Tibial artery (tissue), 4 donors: ENCODE measurements around the gene TMEM255B.

ENCODE experiments used
- DNase-seq, 2 donors: peaks; one replicate each; pipeline ENCODE4 v3.0.0-alpha.2; 2019
- H3K27ac ChIP-seq, 2 donors: fragments of 200-600 bp; sonication (generic) in 1 of 2; 1 replicate in 1 of 2; 2 replicates in 1 of 2; pipeline ENCODE4 v1.5.1; 2018 to 2019; ENCODE audit warnings: mild to moderate bottlenecking in 1 of 2
- H3K27me3 ChIP-seq, 2 donors: fragments of 200-600 bp; sonication (generic) in 1 of 2; one replicate each; pipeline versions ENCODE4 v1.5.1 to v1.6.0; 2016 to 2019
- H3K36me3 ChIP-seq, 3 donors: fragments of 200-600 bp; sonication (generic) in 2 of 3; one replicate each; pipeline ENCODE4 v1.5.1; 2016 to 2019; ENCODE audit warnings: mild to moderate bottlenecking in 2 of 3
- H3K4me1 ChIP-seq, 4 donors: fragments of 200-600 bp; sonication (generic) in 2 of 4; 1 replicate in 3 of 4; 2 replicates in 1 of 4; pipeline ENCODE4 v1.5.1; 2016 to 2019
- H3K4me3 ChIP-seq, 2 donors: fragments of 200-600 bp; sonication (generic) in 1 of 2; 1 replicate in 1 of 2; 2 replicates in 1 of 2; pipeline ENCODE4 v1.5.1; 2018 to 2019; ENCODE audit warnings: mild to moderate bottlenecking in 2 of 2
- H3K9me3 ChIP-seq, 3 donors: fragments of 200-600 bp; sonication (generic) in 1 of 3; one replicate each; pipeline ENCODE4 v1.5.1; 2016 to 2019
- CTCF ChIP-seq, 2 experiments: fragments of 200-600 bp in 1 of 2; fragments of 450-650 bp in 1 of 2; IDR thresholded peaks; one replicate each; pipeline ENCODE4 v1.5.1; 2017 to 2019; ENCODE audit warnings: antibody characterized with exemption in 2 of 2, mild to moderate bottlenecking in 1 of 2, moderate library complexity in 1 of 2
- intact Hi-C: fragments of 100-400 bp; cut with DNase I; formaldehyde crosslinking; loops from one replicate; pipeline ENCODE4 v1.15.0; 2023; ENCODE audit warnings: low total_unique reads

The TMEM255B gene

DNA sequence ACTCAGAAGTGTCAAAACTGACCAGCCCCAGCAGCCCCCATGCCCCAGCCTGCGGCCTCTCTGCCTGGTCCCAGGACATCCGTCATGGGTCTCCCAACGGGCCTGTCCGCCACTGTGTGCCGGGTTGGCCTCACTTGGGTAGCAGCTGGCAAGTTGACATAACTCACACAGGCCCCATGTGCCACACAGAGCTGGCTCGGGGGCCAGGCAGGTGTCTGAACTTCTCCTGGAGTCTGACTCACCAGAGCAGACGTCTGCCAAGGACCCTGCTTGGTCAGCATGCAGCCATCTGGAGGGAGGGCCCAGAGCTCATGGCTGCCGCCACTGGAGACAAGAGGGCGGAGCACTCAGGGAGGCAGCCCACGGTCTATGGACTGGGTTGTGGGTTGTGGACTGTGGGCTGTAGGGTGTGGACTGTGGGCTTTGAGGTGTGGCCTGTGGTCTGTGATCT, 32.0 kb upstream of the TMEM255B start:
- intact Hi-C loops, result no loop called here
- peaks cover 0 to 18% (median 7%) of the 10 kb centered on the region in 4 donors for H3K4me1 ChIP-seq
- no peak for DNase-seq
- H3K4me3 ChIP-seq, result no peak overlapping the region
- no peaks in the 10 kb centered on the region for H3K36me3 ChIP-seq
- H3K27ac ChIP-seq, result no peak overlapping the region
- no peak for TF ChIP-seq CTCF (IDR thresholded peaks at IDR 0.05)
- no peaks in the 10 kb centered on the region for H3K9me3 ChIP-seq
- peaks cover 0 to 19% of the 10 kb centered on the region in 2 donors for H3K27me3 ChIP-seq

DNA sequence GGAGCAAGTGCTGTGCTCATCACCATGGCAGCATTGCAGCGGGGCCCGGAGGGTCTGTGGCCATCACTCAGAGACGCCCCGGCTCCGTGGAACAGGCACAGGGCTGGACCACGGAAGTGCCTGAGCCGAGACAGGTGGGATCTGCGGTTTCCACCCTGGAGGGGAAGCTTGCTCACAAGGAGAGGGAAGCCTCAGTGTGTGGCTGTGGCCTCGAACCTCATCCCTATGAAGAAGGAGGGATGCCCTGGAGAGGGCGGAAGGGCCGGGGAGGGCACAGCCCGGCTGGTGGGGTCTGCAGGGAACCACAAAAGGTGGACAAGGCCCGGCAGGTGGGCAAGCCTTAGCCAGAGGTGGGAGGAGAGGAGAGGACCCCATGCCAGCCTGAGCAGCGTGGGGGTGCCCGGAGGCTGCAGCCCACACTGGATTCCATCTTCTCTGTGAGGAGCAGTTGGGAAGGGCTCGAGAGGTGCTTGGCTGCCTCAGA, 30.4 kb upstream of the TMEM255B start:
- no peak for TF ChIP-seq CTCF (IDR thresholded peaks at IDR 0.05)
- no peaks in the 10 kb centered on the region for H3K9me3 ChIP-seq
- H3K36me3 ChIP-seq, result no peaks in the 10 kb centered on the region
- intact Hi-C loops, result no loop called here
- peaks cover 0 to 19% of the 10 kb centered on the region in 2 donors for H3K27me3 ChIP-seq
- H3K4me3 ChIP-seq, result no peak overlapping the region
- H3K27ac ChIP-seq, result no peak overlapping the region
- no peak for DNase-seq
- H3K4me1 ChIP-seq, result peaks cover 0 to 18% (median 7%) of the 10 kb centered on the region in 4 donors

GRCh38 chr13:113729187-113730019, 29.6 kb upstream of the TMEM255B start:
- no peak overlapping the region for H3K4me3 ChIP-seq
- peaks cover 0 to 16% (median 7%) of the 10 kb centered on the region in 4 donors for H3K4me1 ChIP-seq
- no peak for TF ChIP-seq CTCF (IDR thresholded peaks at IDR 0.05)
- no peak overlapping the region for H3K27ac ChIP-seq
- no peak for DNase-seq
- no peaks in the 10 kb centered on the region for H3K9me3 ChIP-seq
- H3K27me3 ChIP-seq, result peaks cover 0 to 19% of the 10 kb centered on the region in 2 donors
- no peaks in the 10 kb centered on the region for H3K36me3 ChIP-seq
- intact Hi-C loops, result no loop called here

DNA sequence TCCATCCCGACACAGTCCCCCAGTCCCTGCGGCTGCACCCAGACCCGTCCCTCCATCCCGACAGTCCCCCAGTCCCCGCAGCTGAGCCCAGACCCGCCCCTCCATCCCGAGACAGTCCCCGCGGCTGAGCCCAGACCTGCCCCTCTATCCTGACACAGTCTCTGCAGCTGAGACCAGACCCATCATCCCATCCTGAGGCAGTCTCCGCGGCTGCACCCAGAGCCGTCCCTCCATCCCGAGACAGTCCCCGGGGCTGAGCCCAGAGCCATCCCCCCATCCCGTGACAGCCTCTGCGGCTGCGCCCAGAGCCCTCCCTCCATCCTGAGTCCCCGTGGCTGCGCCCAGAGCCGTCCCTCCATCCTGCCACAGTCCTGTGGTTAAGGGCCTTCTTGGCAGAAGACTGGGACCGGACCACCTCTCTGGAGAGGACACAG, 28.8 kb upstream of the TMEM255B start:
- H3K36me3 ChIP-seq, result no peaks in the 10 kb centered on the region
- H3K27ac ChIP-seq, result no peak overlapping the region
- peaks cover 0 to 9% (median 0%) of the 10 kb centered on the region in 4 donors for H3K4me1 ChIP-seq
- peaks cover 0 to 19% of the 10 kb centered on the region in 2 donors for H3K27me3 ChIP-seq
- no peak for TF ChIP-seq CTCF (IDR thresholded peaks at IDR 0.05)
- H3K9me3 ChIP-seq, result no peaks in the 10 kb centered on the region
- DNase-seq, result no peak
- no peak overlapping the region for H3K4me3 ChIP-seq
- intact Hi-C loops, result no loop called here

GRCh38 chr13:113730831-113731191, 28.2 kb upstream of the TMEM255B start:
- H3K27ac ChIP-seq, result no peak overlapping the region
- no peak for DNase-seq
- TF ChIP-seq CTCF (IDR thresholded peaks at IDR 0.05), result no peak
- H3K27me3 ChIP-seq, result peaks cover 0 to 24% of the 10 kb centered on the region in 2 donors
- no peaks in the 10 kb centered on the region for H3K36me3 ChIP-seq
- no peaks in the 10 kb centered on the region for H3K9me3 ChIP-seq
- intact Hi-C loops, result no loop called here
- H3K4me1 ChIP-seq, result peaks cover 0 to 9% (median 0%) of the 10 kb centered on the region in 4 donors
- no peak overlapping the region for H3K4me3 ChIP-seq
